Ovary (tissue), 3 donors: Measurements from ENCODE around the gene PARD6B.

Experiments
- EP300 ChIP-seq: sonication (generic); formaldehyde crosslinking; IDR thresholded peaks from one replicate; pipeline ENCODE4 v1.6.1; 2017; ENCODE audit warnings: antibody characterized with exemption
- POLR2A ChIP-seq: fragments of 450-650 bp; IDR thresholded peaks from one replicate; pipeline ENCODE4 v1.6.1; 2017; ENCODE audit warnings: antibody characterized with exemption, mild to moderate bottlenecking, moderate library complexity
- TF ChIP-seq, protein P1 (sequence below), 3 donors: fragments of 450-650 bp in 2 of 3; fragments of 200-600 bp in 1 of 3; IDR thresholded peaks; one replicate each; pipeline versions ENCODE4 v1.5.1 to v1.8.0; 2016 to 2022; ENCODE audit warnings: antibody characterized with exemption in 3 of 3, mild to moderate bottlenecking in 1 of 3
- donor health status: DM: no; HTN: no; CAD: no.

DNA sequence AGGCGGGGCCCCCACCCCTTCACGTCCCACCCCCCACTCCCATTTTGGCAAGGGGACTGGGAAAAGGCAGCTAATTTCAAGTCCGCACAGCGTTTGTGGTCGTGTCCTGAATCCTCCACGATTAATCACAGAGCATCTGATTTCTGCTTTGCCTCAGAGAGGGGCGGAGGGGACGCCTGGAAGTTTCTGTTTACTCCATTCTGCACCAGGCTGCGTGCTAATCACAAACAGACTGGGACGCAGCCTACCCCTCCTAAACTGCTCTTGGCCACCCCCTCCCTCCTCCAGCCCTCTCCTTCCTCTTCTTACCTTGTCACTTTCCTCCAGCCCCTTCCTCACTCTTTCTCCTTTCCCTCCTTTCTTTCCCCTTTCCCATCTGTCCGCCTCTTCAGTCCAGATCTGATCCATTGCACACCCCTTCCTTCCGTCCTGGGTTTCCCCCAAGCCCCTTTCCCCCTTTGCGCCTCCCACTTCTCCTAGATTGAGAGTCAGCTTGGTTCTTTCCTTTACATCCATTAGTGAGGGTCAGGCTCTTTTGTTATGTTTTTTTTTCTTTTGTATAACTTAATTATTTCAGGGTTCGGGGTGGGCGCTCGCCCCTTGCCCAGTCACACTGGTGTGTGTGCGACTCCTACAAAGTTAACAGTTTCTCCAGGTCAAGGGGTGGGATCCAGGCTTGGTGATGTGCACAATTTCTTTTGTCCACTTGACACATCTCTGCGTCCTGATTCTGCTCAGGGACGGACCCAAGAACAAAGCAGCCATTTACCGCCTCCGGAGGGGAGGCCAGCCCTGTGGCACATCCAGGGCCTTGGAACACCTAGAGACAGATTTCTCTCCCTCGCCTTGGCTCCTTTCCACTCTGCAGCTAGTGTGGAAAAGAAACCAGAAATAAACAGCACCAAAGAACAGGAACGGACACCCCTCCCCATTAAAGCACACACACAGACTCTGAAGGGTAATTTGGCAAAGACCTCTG lies 39.5 kb upstream of the PARD6B start:
- TF ChIP-seq POLR2A: no peak
- TF ChIP-seq, protein P1, sequence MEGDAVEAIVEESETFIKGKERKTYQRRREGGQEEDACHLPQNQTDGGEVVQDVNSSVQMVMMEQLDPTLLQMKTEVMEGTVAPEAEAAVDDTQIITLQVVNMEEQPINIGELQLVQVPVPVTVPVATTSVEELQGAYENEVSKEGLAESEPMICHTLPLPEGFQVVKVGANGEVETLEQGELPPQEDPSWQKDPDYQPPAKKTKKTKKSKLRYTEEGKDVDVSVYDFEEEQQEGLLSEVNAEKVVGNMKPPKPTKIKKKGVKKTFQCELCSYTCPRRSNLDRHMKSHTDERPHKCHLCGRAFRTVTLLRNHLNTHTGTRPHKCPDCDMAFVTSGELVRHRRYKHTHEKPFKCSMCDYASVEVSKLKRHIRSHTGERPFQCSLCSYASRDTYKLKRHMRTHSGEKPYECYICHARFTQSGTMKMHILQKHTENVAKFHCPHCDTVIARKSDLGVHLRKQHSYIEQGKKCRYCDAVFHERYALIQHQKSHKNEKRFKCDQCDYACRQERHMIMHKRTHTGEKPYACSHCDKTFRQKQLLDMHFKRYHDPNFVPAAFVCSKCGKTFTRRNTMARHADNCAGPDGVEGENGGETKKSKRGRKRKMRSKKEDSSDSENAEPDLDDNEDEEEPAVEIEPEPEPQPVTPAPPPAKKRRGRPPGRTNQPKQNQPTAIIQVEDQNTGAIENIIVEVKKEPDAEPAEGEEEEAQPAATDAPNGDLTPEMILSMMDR (IDR thresholded peaks at IDR 0.05): no peak
- TF ChIP-seq EP300: no peak
